OCI-LY1 (cell line): ENCODE measurements around the gene PCNX3.

Experiments used
- EZH2 ChIP-seq: fragments of 200-600 bp; sonication (generic), shearing (Covaris generic); IDR thresholded peaks from 2 replicates; pipeline ENCODE4 v1.8.0; 2017; ENCODE audit warnings: borderline replicate concordance, mixed run types, mild to moderate bottlenecking, antibody characterized with exemption, low read length, moderate library complexity, mixed read lengths
- TF ChIP-seq, protein P1 (sequence below): fragments of 200-600 bp; sonication (generic), shearing (Covaris generic); IDR thresholded peaks from 2 replicates; pipeline ENCODE4 v1.5.1; 2017; ENCODE audit warnings: mild to moderate bottlenecking, antibody characterized with exemption, low read length, moderate library complexity, mixed read lengths

DNA sequence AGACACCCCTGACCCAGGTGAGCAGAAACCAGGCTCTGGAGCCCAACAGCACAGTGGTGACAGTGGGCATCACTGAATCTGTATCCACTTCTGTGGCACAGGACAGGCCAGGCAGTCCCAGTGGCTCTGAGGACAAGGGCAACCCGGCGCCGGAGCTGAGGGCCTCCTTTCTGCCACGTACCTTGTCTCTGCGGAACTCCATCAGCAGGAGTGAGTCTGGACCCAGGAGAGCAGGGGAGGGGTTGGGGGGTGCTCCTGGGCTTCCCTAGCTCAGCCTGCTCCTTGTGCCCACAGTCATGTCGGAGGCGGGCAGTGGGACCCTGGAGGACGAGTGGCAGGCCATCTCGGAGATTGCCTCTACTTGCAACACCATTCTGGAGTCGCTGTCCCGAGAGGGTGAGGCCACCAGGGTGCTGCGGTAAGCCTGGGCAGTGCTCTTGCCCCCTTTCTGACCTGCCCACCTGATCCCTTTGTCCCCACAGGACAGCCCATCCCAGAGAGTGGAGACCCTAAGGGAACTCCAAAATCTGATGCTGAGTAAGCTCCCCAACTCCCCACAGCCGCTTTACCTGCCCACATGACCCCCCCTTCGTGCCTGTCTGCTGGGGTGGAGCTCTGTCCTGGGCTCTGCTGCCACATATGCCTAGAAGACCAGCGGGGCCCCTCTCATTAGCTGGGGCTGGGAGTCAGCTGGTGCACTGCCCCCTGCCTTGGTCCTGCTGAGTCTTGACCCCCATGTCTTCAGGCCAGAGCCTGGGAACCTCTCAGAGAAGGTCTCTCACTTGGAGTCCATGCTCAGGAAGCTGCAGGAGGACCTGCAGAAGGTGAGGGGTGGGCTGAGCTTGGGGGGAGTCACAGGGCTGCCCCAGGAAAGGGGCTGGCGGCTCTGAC lies 34.3 kb downstream of the PCNX3 start:
- TF ChIP-seq, protein P1, sequence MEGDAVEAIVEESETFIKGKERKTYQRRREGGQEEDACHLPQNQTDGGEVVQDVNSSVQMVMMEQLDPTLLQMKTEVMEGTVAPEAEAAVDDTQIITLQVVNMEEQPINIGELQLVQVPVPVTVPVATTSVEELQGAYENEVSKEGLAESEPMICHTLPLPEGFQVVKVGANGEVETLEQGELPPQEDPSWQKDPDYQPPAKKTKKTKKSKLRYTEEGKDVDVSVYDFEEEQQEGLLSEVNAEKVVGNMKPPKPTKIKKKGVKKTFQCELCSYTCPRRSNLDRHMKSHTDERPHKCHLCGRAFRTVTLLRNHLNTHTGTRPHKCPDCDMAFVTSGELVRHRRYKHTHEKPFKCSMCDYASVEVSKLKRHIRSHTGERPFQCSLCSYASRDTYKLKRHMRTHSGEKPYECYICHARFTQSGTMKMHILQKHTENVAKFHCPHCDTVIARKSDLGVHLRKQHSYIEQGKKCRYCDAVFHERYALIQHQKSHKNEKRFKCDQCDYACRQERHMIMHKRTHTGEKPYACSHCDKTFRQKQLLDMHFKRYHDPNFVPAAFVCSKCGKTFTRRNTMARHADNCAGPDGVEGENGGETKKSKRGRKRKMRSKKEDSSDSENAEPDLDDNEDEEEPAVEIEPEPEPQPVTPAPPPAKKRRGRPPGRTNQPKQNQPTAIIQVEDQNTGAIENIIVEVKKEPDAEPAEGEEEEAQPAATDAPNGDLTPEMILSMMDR = no peak
- no peak for TF ChIP-seq EZH2
